Measurements from ENCODE around the gene BIRC2. TPM values are rescaled to one million over a fixed set of nuclear protein-coding genes. Genes with fewer than 3 reads are reported as not detected.
A peak's percentile ranks its signal among the peaks of the same experiment; 100 is the strongest.

BIRC2 gene
- total RNA-seq, 1 donor from 2014 or later = 46.0 TPM

- Mint-ChIP-seq H3K27me3 (ENCODE audit: unreplicated experiment) (no peaks in the 10 kb centered on the region), H3K9me3 (ENCODE audit: unreplicated experiment) (no peaks in the 10 kb centered on the region), H3K4me1 (ENCODE audit: unreplicated experiment) (peaks cover 19% of the 10 kb centered on the region), H3K4me3 (ENCODE audit: unreplicated experiment) (no peak overlapping the region), H3K27ac (ENCODE audit: unreplicated experiment) (no peak overlapping the region), H3K36me3 (ENCODE audit: unreplicated experiment) (peaks cover 52% of the 10 kb centered on the region)
- no peak for DNase-seq (ENCODE audit: extremely low spot score, unreplicated experiment)
- no peak for TF ChIP-seq CTCF (IDR thresholded peaks at IDR 0.05)
Observed at GRCh38 chr11:102359372-102359771, 12.4 kb downstream of the BIRC2 start.

GRCh38 chr11:102360681-102361080, 13.7 kb downstream of the BIRC2 start:
- DNase-seq (ENCODE audit: extremely low spot score, unreplicated experiment) = no peak
- Mint-ChIP-seq H3K4me1 (ENCODE audit: unreplicated experiment) (peaks cover 17% of the 10 kb centered on the region), H3K36me3 (ENCODE audit: unreplicated experiment) (peaks cover 48% of the 10 kb centered on the region), H3K27ac (ENCODE audit: unreplicated experiment) (peak overlapping the region; percentile 33), H3K27me3 (ENCODE audit: unreplicated experiment) (no peaks in the 10 kb centered on the region), H3K4me3 (ENCODE audit: unreplicated experiment) (no peak overlapping the region), H3K9me3 (ENCODE audit: unreplicated experiment) (no peaks in the 10 kb centered on the region)
- no peak for TF ChIP-seq CTCF (IDR thresholded peaks at IDR 0.05)

GRCh38 chr11:102361086-102362031, 14.3 kb downstream of the BIRC2 start:
- H3K36me3 Mint-ChIP-seq (ENCODE audit: unreplicated experiment) = peaks cover 44% of the 10 kb centered on the region
- H3K9me3 Mint-ChIP-seq (ENCODE audit: unreplicated experiment) = no peaks in the 10 kb centered on the region
- DNase-seq (ENCODE audit: extremely low spot score, unreplicated experiment) = no peak
- H3K27me3 Mint-ChIP-seq (ENCODE audit: unreplicated experiment) = no peaks in the 10 kb centered on the region
- H3K27ac Mint-ChIP-seq (ENCODE audit: unreplicated experiment) = no peak overlapping the region
- TF ChIP-seq CTCF (IDR thresholded peaks at IDR 0.05) = no peak
- peaks cover 17% of the 10 kb centered on the region for H3K4me1 Mint-ChIP-seq (ENCODE audit: unreplicated experiment)
- no peak overlapping the region for H3K4me3 Mint-ChIP-seq (ENCODE audit: unreplicated experiment)

- Mint-ChIP-seq H3K27ac (ENCODE audit: unreplicated experiment) (peak overlapping the region; percentile 13), H3K4me3 (ENCODE audit: unreplicated experiment) (no peak overlapping the region), H3K4me1 (ENCODE audit: unreplicated experiment) (peaks cover 11% of the 10 kb centered on the region), H3K36me3 (ENCODE audit: unreplicated experiment) (peaks cover 43% of the 10 kb centered on the region), H3K9me3 (ENCODE audit: unreplicated experiment) (no peaks in the 10 kb centered on the region), H3K27me3 (ENCODE audit: unreplicated experiment) (no peaks in the 10 kb centered on the region)
- no peak for TF ChIP-seq CTCF (IDR thresholded peaks at IDR 0.05)
- DNase-seq (ENCODE audit: extremely low spot score, unreplicated experiment) = no peak
Observed at GRCh38 chr11:102364991-102365390, 18.0 kb downstream of the BIRC2 start.

GRCh38 chr11:102367364-102367763, 20.4 kb downstream of the BIRC2 start:
- H3K36me3 Mint-ChIP-seq (ENCODE audit: unreplicated experiment) = peaks cover 29% of the 10 kb centered on the region
- no peaks in the 10 kb centered on the region for H3K9me3 Mint-ChIP-seq (ENCODE audit: unreplicated experiment)
- H3K27ac Mint-ChIP-seq (ENCODE audit: unreplicated experiment) = peak overlapping the region; percentile 54
- no peak overlapping the region for H3K4me3 Mint-ChIP-seq (ENCODE audit: unreplicated experiment)
- peak; percentile 62 for TF ChIP-seq CTCF (IDR thresholded peaks at IDR 0.05)
- H3K4me1 Mint-ChIP-seq (ENCODE audit: unreplicated experiment) = no peaks in the 10 kb centered on the region
- H3K27me3 Mint-ChIP-seq (ENCODE audit: unreplicated experiment) = no peaks in the 10 kb centered on the region
- DNase-seq (ENCODE audit: extremely low spot score, unreplicated experiment) = no peak

Measured in osteocyte (in vitro differentiated cells).